GM12892 (cell line): ENCODE results near the gene GSX2.
"Not testable (repeated sequence)": the region's sequence is repeated elsewhere in the genome, so short reads cannot be mapped to it uniquely, and the experiment has no call there.

ENCODE experiments used
- POLR2AphosphoS5 ChIP-seq: IDR thresholded peaks from 2 replicates; pipeline ENCODE4 v1.6.1; 2011; ENCODE audit warnings: low read depth, low read length, control low read depth
- TAF1 ChIP-seq: IDR thresholded peaks from 2 replicates; pipeline ENCODE4 v1.6.1; 2011; ENCODE audit warnings: low read depth, mild to moderate bottlenecking, control low read depth, low read length, borderline replicate concordance

GRCh38 chr4:54128694-54129093 lies 28.7 kb downstream of the GSX2 start:
- TF ChIP-seq TAF1, POLR2AphosphoS5: not testable (repeated sequence)
